OCI-LY1 (cell line): ENCODE results near the gene INS.

Experiments
- H2AFZ ChIP-seq: fragments of 200-600 bp; sonication (generic), shearing (Covaris generic); 2 replicates; pipeline ENCODE4 v1.6.0; 2014; ENCODE audit warnings: antibody characterized with exemption, mild to moderate bottlenecking, low read length
- H3F3A ChIP-seq: fragments of 200-600 bp; sonication (generic), shearing (Covaris generic); 2 replicates; pipeline ENCODE4 v1.6.0; 2014; ENCODE audit warnings: mild to moderate bottlenecking, antibody characterized with exemption, low read length, moderate library complexity; ENCODE audit not compliant: insufficient read depth
- H3K27ac ChIP-seq: fragments of 200-600 bp; sonication (generic); 2 replicates; pipeline ENCODE4 v1.5.1; 2014; ENCODE audit warnings: low read length, mixed run types, mild to moderate bottlenecking, low read depth; ENCODE audit not compliant: poor library complexity, severe bottlenecking
- H3K27me3 ChIP-seq: fragments of 200-600 bp; sonication (generic); 2 replicates; pipeline ENCODE4 v1.6.0; 2014; ENCODE audit warnings: antibody characterized with exemption, mild to moderate bottlenecking, low read length, moderate library complexity; ENCODE audit not compliant: insufficient read depth
- H3K36me3 ChIP-seq: fragments of 200-600 bp; sonication (generic); 2 replicates; pipeline ENCODE4 v1.6.1; 2014; ENCODE audit warnings: mild to moderate bottlenecking, antibody characterized with exemption, low read length, moderate library complexity, mixed read lengths; ENCODE audit not compliant: insufficient read depth
- H3K4me1 ChIP-seq: fragments of 200-600 bp; sonication (generic); 2 replicates; pipeline ENCODE4 v1.5.1; 2014; ENCODE audit warnings: mild to moderate bottlenecking, low read length, moderate library complexity; ENCODE audit not compliant: insufficient read depth, severe bottlenecking
- H3K4me2 ChIP-seq: fragments of 200-600 bp; sonication (generic), shearing (Covaris generic); 2 replicates; pipeline ENCODE4 v1.6.1; 2014; ENCODE audit warnings: low read length
- H3K4me3 ChIP-seq: fragments of 200-600 bp; sonication (generic); 2 replicates; pipeline ENCODE4 v1.5.1; 2014; ENCODE audit warnings: low read length, low read depth, mild to moderate bottlenecking, mixed read lengths; ENCODE audit not compliant: poor library complexity, severe bottlenecking
- H3K79me2 ChIP-seq: fragments of 200-600 bp; shearing (Covaris generic); 2 replicates; pipeline ENCODE4 v1.6.1; 2016; ENCODE audit warnings: mixed run types, low read length, mixed read lengths; ENCODE audit not compliant: insufficient read depth
- H3K9ac ChIP-seq: fragments of 200-600 bp; sonication (generic), shearing (Covaris generic); 2 replicates; pipeline ENCODE4 v1.6.1; 2014; ENCODE audit warnings: mild to moderate bottlenecking, low read length, mixed read lengths
- H3K9me2 ChIP-seq: fragments of 200-600 bp; sonication (generic), shearing (Covaris generic); 2 replicates; pipeline ENCODE4 v1.6.1; 2014; ENCODE audit warnings: low read depth, mild to moderate bottlenecking, low read length, mixed read lengths
- H3K9me3 ChIP-seq: fragments of 200-600 bp; shearing (Covaris generic); 2 replicates; pipeline ENCODE4 v1.6.1; 2014; ENCODE audit warnings: low read length, mixed read lengths
- H4K20me1 ChIP-seq: fragments of 200-600 bp; sonication (generic), shearing (Covaris generic); 2 replicates; pipeline ENCODE4 v1.6.0; 2016; ENCODE audit warnings: mild to moderate bottlenecking, low read length; ENCODE audit not compliant: insufficient read depth
- CTCF ChIP-seq: fragments of 200-600 bp; sonication (generic), shearing (Covaris generic); IDR thresholded peaks from 2 replicates; pipeline ENCODE4 v1.5.1; 2017; ENCODE audit warnings: mild to moderate bottlenecking, antibody characterized with exemption, low read length, moderate library complexity, mixed read lengths
- EZH2 ChIP-seq: fragments of 200-600 bp; sonication (generic), shearing (Covaris generic); IDR thresholded peaks from 2 replicates; pipeline ENCODE4 v1.8.0; 2017; ENCODE audit warnings: borderline replicate concordance, mixed run types, mild to moderate bottlenecking, antibody characterized with exemption, low read length, moderate library complexity, mixed read lengths

Gene INS

GRCh38 chr11:2160736-2161259, at the start of gene INS:
TSS of gene INS (minus strand) at chr11:2161209. CDS start at chr11:2160971, 238 bp downstream.
- H3K27me3 ChIP-seq: no peaks in the 10 kb centered on the region
- no peaks in the 10 kb centered on the region for H3K4me1 ChIP-seq
- no peaks in the 10 kb centered on the region for H3K9me3 ChIP-seq
- H3K36me3 ChIP-seq: no peaks in the 10 kb centered on the region
- no peaks in the 10 kb centered on the region for H3K9me2 ChIP-seq
- TF ChIP-seq CTCF (no peak), EZH2 (no peak)
- H3K9ac ChIP-seq: no peak within 1 kb of the TSS
- H3K4me2 ChIP-seq: no peak within 1 kb of the TSS
- no peaks in the 10 kb centered on the region for H4K20me1 ChIP-seq
- H3K27ac ChIP-seq: no peak within 1 kb of the TSS
- H3K4me3 ChIP-seq: no peak within 1 kb of the TSS
- no peaks in the 10 kb centered on the region for H3F3A ChIP-seq
- no peak within 1 kb of the TSS for H2AFZ ChIP-seq
- no peaks in the 10 kb centered on the region for H3K79me2 ChIP-seq

- no peaks in the 10 kb centered on the region for H3K79me2 ChIP-seq
- no peak overlapping the region for H3K27ac ChIP-seq
- no peaks in the 10 kb centered on the region for H3K4me1 ChIP-seq
- H3K9ac ChIP-seq: no peak overlapping the region
- H3K9me3 ChIP-seq: no peaks in the 10 kb centered on the region
- no peak overlapping the region for H3K4me2 ChIP-seq
- H3K36me3 ChIP-seq: no peaks in the 10 kb centered on the region
- H4K20me1 ChIP-seq: no peaks in the 10 kb centered on the region
- no peaks in the 10 kb centered on the region for H3K9me2 ChIP-seq
- TF ChIP-seq EZH2: no peak
- TF ChIP-seq CTCF: no peak
- no peaks in the 10 kb centered on the region for H3K27me3 ChIP-seq
- no peak overlapping the region for H3K4me3 ChIP-seq
- no peaks in the 10 kb centered on the region for H3F3A ChIP-seq
- H2AFZ ChIP-seq: no peak overlapping the region
These were observed 49.5 kb upstream of the INS start for GRCh38 chr11:2210366-2211112.

GRCh38 chr11:2209900-2210321, 48.9 kb upstream of the INS start:
- Histone ChIP-seq H2AFZ (no peak overlapping the region), H3F3A (no peaks in the 10 kb centered on the region), H3K4me2 (no peak overlapping the region), H3K9me3 (no peaks in the 10 kb centered on the region), H3K4me3 (no peak overlapping the region), H3K9me2 (no peaks in the 10 kb centered on the region), H3K27me3 (no peaks in the 10 kb centered on the region), H4K20me1 (no peaks in the 10 kb centered on the region), H3K79me2 (no peaks in the 10 kb centered on the region), H3K4me1 (no peaks in the 10 kb centered on the region), H3K36me3 (no peaks in the 10 kb centered on the region), H3K27ac (no peak overlapping the region), H3K9ac (no peak overlapping the region)
- TF ChIP-seq EZH2 (no peak), CTCF (no peak)
